Neural cell (in vitro differentiated cells): ENCODE measurements around the gene PDE4D. TPM values are rescaled to one million over a fixed set of nuclear protein-coding genes. Genes with fewer than 3 reads are reported as not detected.

ENCODE experiments used
- H2AFZ ChIP-seq: fragments of 200-600, 300-800 bp; sonication (generic), shearing (Covaris generic); 2 replicates; pipeline ENCODE4 v1.6.0; 2014; ENCODE audit warnings: low read depth, mild to moderate bottlenecking, antibody characterized with exemption, low read length, moderate library complexity
- H3F3A ChIP-seq: fragments of 200-600 bp; shearing (Covaris generic); 2 replicates; pipeline ENCODE4 v1.6.1; 2016; ENCODE audit warnings: mild to moderate bottlenecking, moderate library complexity, mixed read lengths, antibody characterized with exemption, low read length; ENCODE audit not compliant: insufficient read depth, poor library complexity, severe bottlenecking
- H3K27ac ChIP-seq: fragments of 200-600, 300-800 bp; sonication (generic), shearing (Covaris generic); 2 replicates; pipeline ENCODE4 v1.5.1; 2014; ENCODE audit warnings: mild to moderate bottlenecking, low read length, moderate library complexity
- H3K27me3 ChIP-seq: fragments of 300-800, 200-600 bp; sonication (generic), shearing (Covaris generic); 2 replicates; pipeline ENCODE4 v1.6.0; 2014; ENCODE audit warnings: mild to moderate bottlenecking, low read depth, low read length, moderate library complexity; ENCODE audit not compliant: insufficient read depth
- H3K36me3 ChIP-seq: fragments of 300-800, 200-600 bp; sonication (generic), shearing (Covaris generic); 2 replicates; pipeline ENCODE4 v1.5.1; 2014; ENCODE audit warnings: mild to moderate bottlenecking, antibody characterized with exemption, low read length, moderate library complexity; ENCODE audit not compliant: insufficient read depth
- H3K4me2 ChIP-seq: fragments of 300-800, 200-600 bp; sonication (generic), shearing (Covaris generic); 2 replicates; pipeline ENCODE4 v1.6.0; 2014; ENCODE audit warnings: mild to moderate bottlenecking, low read length
- H3K4me3 ChIP-seq: fragments of 300-800, 200-600 bp; sonication (generic), shearing (Covaris generic); 2 replicates; pipeline ENCODE4 v1.5.1; 2014; ENCODE audit warnings: mild to moderate bottlenecking, low read length, moderate library complexity
- H3K79me2 ChIP-seq: fragments of 200-600 bp; shearing (Covaris generic); replicated peaks from 2 replicates; pipeline ENCODE4 v1.6.0; 2014; ENCODE audit warnings: mild to moderate bottlenecking, low read length, moderate library complexity; ENCODE audit not compliant: insufficient read depth
- H3K9ac ChIP-seq: fragments of 300-800, 200-600 bp; sonication (generic), shearing (Covaris generic); 2 replicates; pipeline ENCODE4 v1.6.1; 2016; ENCODE audit warnings: mild to moderate bottlenecking, low read length, mixed read lengths
- H3K9me2 ChIP-seq: fragments of 200-600 bp; shearing (Covaris generic); 2 replicates; pipeline ENCODE4 v1.6.1; 2016; ENCODE audit warnings: mild to moderate bottlenecking, low read length, mixed read lengths; ENCODE audit not compliant: insufficient read depth
- H3K9me3 ChIP-seq: fragments of 200-600, 300-800 bp; sonication (generic), shearing (Covaris generic); 2 replicates; pipeline ENCODE4 v1.6.1; 2016; ENCODE audit warnings: mild to moderate bottlenecking, mixed run types, low read length, moderate library complexity, mixed read lengths
- H4K20me1 ChIP-seq: fragments of 200-600 bp; shearing (Covaris generic); 2 replicates; pipeline ENCODE4 v1.6.1; 2016; ENCODE audit warnings: mild to moderate bottlenecking, mixed run types; ENCODE audit not compliant: insufficient read depth
- CTCF ChIP-seq: fragments of 450-650 bp; IDR thresholded peaks from 2 replicates; pipeline ENCODE4 v1.5.1; 2014; ENCODE audit warnings: antibody characterized with exemption, mild to moderate bottlenecking, moderate library complexity; ENCODE audit not compliant: poor library complexity, severe bottlenecking
- EP300 ChIP-seq: fragments of 450-650 bp; conservative IDR thresholded peaks from 2 replicates; pipeline ENCODE4 v1.6.1; 2014; ENCODE audit warnings: antibody characterized with exemption, mild to moderate bottlenecking, moderate library complexity; ENCODE audit not compliant: poor library complexity, severe bottlenecking
- EZH2 ChIP-seq: fragments of 200-600, 300-800 bp; shearing (Covaris generic), sonication (generic); IDR thresholded peaks from 2 replicates; pipeline ENCODE4 v1.6.1; 2014; ENCODE audit warnings: antibody characterized with exemption, low read length, borderline replicate concordance, mild to moderate bottlenecking; ENCODE audit not compliant: insufficient read depth, poor library complexity, severe bottlenecking
- MXI1 ChIP-seq: fragments of 450-650 bp; conservative IDR thresholded peaks from 2 replicates; pipeline ENCODE4 v1.6.1; 2014; ENCODE audit warnings: antibody characterized with exemption, mild to moderate bottlenecking; ENCODE audit not compliant: poor library complexity, severe bottlenecking
- POLR2AphosphoS5 ChIP-seq: IDR thresholded peaks from 2 replicates; pipeline ENCODE4 v1.6.1; 2012
- RAD21 ChIP-seq: fragments of 450-650 bp; conservative IDR thresholded peaks from 2 replicates; pipeline ENCODE4 v1.6.1; 2014; ENCODE audit warnings: antibody characterized with exemption, mild to moderate bottlenecking, moderate library complexity
- REST ChIP-seq: IDR thresholded peaks from 2 replicates; pipeline ENCODE4 v1.6.1; 2012; ENCODE audit warnings: borderline replicate concordance
- SMC3 ChIP-seq: fragments of 450-650 bp; conservative IDR thresholded peaks from 2 replicates; pipeline ENCODE4 v1.6.1; 2014; ENCODE audit warnings: antibody characterized with exemption, mild to moderate bottlenecking, moderate library complexity; ENCODE audit not compliant: poor library complexity
- TAF1 ChIP-seq: IDR thresholded peaks from 2 replicates; pipeline ENCODE4 v1.6.1; 2012; ENCODE audit warnings: low read depth
- polyA plus RNA-seq: library from polyadenylated mRNA; depleted of rRNA; stranded (reverse); fragments of >200 nt; gene quantifications from 2 replicates; pipeline ENCODE4 v1.2.3, GENCODE V29; 2014

The PDE4D gene
- polyA plus RNA-seq, 1 donor from 2014 or later = 42.8 TPM

- Histone ChIP-seq H3K4me3 (no peak overlapping the region), H3F3A (no peaks in the 10 kb centered on the region), H3K9me2 (no peaks in the 10 kb centered on the region), H3K9ac (no peak overlapping the region), H3K9me3 (no peaks in the 10 kb centered on the region), H3K36me3 (no peaks in the 10 kb centered on the region), H3K27me3 (peaks cover 6% of the 10 kb centered on the region), H4K20me1 (no peaks in the 10 kb centered on the region), H3K4me2 (no peak overlapping the region), H3K27ac (no peak overlapping the region), H2AFZ (no peak overlapping the region), H3K79me2 (no peaks in the 10 kb centered on the region)
- TF ChIP-seq EZH2 (no peak), TAF1 (no peak), CTCF (no peak), POLR2AphosphoS5 (no peak), RAD21 (no peak), SMC3 (no peak), MXI1 (no peak), REST (no peak), EP300 (no peak)
Observed at GRCh38 chr5:59887274-59887673, 6.3 kb downstream of the PDE4D start.

GRCh38 chr5:59874675-59875074, 18.9 kb downstream of the PDE4D start:
- no peaks in the 10 kb centered on the region for H3K9me2 ChIP-seq
- no peaks in the 10 kb centered on the region for H3K27me3 ChIP-seq
- TF ChIP-seq POLR2AphosphoS5 (no peak), SMC3 (no peak), RAD21 (no peak), TAF1 (no peak), REST (no peak), EZH2 (no peak), MXI1 (no peak), EP300 (no peak), CTCF (no peak)
- H3K4me2 ChIP-seq = no peak overlapping the region
- no peaks in the 10 kb centered on the region for H4K20me1 ChIP-seq
- no peak overlapping the region for H3K27ac ChIP-seq
- H3F3A ChIP-seq = no peaks in the 10 kb centered on the region
- no peaks in the 10 kb centered on the region for H3K79me2 ChIP-seq
- no peaks in the 10 kb centered on the region for H3K9me3 ChIP-seq
- no peak overlapping the region for H3K4me3 ChIP-seq
- H3K36me3 ChIP-seq = no peaks in the 10 kb centered on the region
- H3K9ac ChIP-seq = no peak overlapping the region
- H2AFZ ChIP-seq = no peak overlapping the region
